NCI-H1105 (cell line): ENCODE measurements around the gene AMIGO1.

Experiments
- DNase-seq: peaks from one replicate; lab custom pipeline; 2025; lab: John Stamatoyannopoulos, UW

Gene AMIGO1

GRCh38 chr1:109532365-109533136 lies 23.0 kb upstream of the AMIGO1 start:
- DNase-seq: peak; percentile 61

- DNase-seq: no peak
Measured at GRCh38 chr1:109531826-109532364, 22.4 kb upstream of the AMIGO1 start.

DNA sequence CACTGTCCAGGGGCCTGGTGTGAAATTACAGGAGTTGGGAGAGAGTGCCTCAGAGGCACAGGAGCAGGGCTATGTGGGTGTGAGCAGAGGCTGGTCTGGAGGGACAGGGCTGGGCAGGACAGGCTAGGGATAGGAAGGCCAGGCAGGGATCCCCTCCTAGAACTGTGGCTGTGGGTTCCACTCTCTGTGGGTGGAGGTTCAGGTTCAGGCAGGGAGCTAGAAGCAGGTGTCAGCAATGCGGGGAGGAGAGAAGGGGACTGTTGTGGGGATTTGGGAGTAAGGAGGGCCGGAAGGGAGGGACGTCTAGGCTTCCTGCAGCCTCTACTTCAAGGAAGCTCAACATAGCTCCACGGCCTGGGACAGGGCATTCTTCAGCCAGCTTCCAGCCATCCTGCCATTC lies 21.9 kb upstream of the AMIGO1 start:
- DNase-seq: no peak

GRCh38 chr1:109530457-109531087 lies 21.0 kb upstream of the AMIGO1 start:
- DNase-seq: peak; percentile 75

DNA sequence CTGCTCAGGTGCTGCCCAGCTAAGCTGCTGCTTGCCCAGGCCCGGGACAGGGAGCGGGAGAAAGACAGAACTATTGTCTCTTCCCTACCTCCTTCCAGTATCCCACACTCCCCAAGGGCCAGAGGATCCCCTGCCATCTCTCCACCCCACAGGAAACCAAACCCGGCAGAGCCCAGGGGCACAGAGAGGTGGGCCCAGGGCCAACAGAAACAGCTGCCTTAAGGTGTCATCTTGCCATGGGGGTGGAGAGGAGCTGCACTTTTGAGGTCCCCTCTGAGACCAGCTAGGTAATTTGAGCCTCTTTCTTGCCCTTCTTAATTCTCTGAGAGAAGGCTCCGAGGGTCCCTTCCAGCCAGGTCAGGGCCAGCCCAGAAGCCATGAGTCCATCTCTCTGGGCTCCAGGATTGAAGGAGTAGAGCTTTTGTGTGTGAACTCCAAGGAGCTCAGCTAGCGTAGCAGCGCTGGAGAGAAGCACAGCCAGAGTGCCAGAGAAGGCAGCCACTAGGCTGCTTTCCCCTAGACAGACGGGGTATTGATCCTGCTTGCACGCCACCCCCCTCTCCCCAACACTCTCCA lies 20.4 kb upstream of the AMIGO1 start:
- peak; percentile 39 for DNase-seq

DNA sequence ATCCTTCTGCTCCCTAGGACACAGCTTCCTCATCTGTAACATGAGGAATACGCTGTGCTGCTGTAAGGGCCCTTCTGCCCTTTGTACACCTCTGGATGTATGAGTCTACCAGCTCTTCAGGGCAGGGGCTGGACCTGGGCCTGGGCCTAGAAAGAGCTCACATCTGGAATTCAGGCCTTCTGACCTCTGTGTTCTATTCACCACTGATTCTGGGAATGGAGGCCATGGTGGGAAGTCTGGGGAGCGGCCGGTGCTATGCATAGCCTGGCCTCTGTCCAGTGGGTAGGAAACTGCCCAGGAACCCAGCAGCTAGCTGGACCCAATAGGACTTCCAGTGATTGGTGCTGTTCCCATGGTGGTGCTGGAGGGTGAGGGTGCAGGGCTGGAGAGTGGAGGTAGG lies 19.2 kb upstream of the AMIGO1 start:
- no peak for DNase-seq

DNA sequence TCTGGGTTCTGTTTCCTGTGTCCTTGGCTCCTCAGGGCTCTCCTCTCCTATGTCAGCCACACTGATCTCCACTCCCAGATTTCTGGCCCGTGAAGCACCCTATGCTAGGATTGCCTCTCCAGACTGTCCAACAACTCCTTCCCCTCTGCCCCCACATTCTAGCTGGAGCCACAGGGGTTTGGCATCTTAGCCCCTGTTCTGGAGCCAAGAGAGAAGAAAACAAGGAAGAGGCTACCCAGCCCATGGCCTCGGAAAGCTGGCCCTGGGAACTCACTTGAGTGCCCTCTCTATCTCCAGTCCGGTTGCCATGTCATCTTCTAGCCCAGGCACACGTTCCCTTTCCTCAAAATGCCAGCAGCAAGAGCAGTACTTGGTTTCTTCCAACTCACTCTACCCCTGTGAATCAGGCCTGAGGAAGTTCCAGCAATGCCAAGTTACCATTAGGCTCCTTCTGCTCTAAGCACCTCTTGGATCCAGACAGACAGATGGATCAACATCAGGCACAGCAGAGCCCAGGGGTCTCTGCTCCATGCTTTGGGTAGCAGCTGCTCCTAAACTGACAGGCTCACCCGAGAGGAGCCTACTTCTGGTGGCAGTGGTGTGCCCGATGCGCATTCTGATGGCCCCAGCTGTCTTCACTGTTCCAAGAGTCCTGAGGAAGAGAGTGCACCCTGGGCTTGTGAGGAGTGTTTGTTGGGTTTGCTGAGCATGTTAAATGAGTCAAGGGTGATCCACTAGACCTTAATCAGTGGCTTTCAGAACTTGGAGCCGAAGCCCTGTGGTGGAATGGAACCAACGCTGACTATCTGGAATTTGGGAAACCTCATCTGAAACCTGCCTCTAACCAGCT lies 18.5 kb upstream of the AMIGO1 start:
- DNase-seq: no peak

GRCh38 chr1:109527098-109527811 lies 17.7 kb upstream of the AMIGO1 start:
- no peak for DNase-seq

GRCh38 chr1:109523706-109524105 lies 14.2 kb upstream of the AMIGO1 start:
- DNase-seq: no peak

DNA sequence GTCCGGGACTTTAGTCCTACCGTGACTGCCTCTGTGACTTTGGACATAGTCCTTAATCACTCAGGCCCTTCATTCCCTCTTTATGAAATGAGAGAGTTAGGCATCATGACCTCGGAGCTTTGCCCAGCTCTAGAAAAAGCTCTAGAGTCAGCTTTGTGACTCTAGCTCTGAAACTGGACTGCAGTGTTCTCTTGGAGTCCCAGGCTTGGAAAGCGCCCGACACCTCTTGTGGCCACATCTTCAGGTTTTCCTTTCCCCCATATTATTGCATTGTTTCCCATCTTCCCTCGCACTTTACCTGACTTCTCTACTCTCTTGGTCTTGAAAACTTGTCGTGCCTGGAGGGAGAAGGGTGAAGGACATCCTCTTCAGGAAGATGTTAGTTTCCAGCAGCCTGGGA lies 12.5 kb upstream of the AMIGO1 start:
- DNase-seq: no peak

- no peak for DNase-seq
Measured at GRCh38 chr1:109521002-109521951, 11.8 kb upstream of the AMIGO1 start.

GRCh38 chr1:109517337-109517736 lies 7.8 kb upstream of the AMIGO1 start:
- no peak for DNase-seq

DNA sequence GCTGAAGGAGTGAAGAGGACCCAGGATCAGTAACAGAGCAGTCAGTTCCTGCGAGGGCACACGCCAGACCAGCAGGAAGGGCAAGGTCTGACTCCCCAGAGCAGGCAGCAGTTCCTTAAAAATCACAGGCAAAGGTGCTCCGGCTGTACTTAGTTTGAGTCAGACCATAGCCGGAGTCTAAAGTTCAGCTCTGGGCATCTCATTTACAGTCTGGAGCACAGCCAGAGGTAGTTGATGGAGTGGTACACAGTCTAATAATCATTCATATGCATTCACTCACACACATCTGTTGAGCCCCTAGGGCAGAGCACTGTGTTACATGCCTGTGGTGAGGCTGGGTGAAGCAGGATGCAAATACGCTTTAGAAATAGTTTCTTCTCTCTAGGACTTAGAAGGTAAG lies 7.3 kb upstream of the AMIGO1 start:
- DNase-seq: no peak

GRCh38 chr1:109514846-109515245 lies 5.3 kb upstream of the AMIGO1 start:
- DNase-seq: no peak

DNA sequence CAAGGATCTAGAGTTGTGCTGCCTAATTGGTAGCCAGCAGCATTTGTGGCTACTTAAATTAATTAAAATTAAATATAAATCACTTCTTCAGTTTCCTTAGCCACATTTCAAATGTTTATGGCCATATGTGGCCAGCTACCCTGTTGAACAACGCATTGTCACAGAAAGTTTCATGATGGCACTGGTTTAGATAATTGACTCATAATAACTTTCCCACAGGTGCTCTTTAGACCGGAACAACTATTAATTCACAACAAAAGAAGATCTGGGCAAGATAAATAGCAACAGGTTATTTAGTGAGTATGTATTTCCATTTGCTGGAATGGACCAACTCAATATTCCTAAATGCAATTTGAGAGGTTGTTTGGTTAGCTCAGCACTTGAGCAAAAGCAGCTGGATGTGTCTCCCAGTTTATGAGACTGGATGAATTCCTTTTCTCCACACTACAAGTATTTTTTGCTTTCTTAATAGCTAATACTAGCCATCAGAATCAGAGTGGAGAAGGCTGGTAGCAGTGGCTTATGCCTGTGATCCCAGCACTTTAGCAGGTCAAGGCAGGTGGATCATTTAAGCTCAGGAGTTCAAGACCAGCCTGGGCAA lies 3.7 kb upstream of the AMIGO1 start:
- DNase-seq: peak; percentile 14

GRCh38 chr1:109508873-109509175 lies 703 bp downstream of the AMIGO1 start:
- no peak for DNase-seq

DNA sequence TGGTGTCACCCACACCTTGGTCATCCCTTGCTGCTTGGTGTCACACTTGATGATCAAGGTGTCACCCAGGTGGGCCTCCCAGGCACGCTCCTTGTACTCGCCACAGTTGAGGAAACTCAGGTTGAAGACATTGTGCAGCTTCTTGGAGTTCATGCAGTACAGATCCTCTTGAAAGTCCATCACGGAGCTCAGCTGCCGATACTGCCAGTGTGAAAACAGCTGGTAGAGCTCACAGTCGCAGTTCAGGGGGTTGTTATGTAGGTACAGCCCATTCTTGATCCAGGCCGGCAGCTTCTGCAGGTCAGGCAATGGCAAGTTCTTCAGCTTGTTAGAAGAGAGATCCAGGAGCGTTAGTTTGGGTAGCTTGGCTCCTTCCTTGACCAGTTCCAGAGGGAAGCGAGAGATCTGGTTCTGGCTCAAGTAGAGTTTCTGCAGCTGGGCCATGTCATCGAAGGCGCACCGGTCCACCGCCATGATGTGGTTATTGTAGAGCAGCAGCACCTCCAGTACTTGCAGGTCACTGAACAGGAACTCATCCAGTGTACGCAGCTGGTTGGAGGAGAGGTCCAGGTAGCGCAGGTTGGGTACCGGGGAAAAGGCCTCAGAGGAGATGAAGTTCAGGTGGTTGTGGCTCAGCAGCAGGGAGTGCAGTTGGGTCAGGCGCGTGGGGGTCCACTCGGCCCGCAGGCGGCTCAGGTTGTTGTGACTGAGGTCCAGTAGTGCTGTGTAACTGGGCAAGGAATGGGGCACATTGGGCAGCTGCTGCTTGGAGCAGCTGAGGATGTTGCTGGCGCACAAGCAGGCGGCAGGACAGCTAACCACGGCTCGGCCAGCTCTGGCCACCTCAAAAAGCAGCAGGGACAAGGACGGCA lies 1.3 kb downstream of the AMIGO1 start:
- DNase-seq: no peak

DNA sequence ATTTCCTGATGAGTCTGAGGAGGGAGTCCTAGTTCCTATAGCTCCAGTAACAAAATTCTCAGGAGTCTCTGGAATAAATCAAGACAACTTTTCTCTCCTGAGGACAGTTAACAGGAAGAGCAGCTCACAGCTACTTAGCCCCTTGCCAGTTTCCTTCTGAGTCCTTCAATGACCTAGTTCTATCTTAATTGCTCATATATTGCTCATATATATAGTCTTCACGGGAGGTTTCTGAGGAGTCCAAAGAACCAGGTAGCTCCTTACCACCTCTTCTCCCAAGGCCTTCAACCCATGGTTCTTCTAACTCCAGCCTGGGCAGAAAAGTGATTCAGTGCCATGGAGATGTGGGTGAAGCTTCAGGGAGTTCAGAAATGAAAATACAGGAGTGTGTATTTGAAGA lies 4.6 kb downstream of the AMIGO1 start:
- no peak for DNase-seq

DNA sequence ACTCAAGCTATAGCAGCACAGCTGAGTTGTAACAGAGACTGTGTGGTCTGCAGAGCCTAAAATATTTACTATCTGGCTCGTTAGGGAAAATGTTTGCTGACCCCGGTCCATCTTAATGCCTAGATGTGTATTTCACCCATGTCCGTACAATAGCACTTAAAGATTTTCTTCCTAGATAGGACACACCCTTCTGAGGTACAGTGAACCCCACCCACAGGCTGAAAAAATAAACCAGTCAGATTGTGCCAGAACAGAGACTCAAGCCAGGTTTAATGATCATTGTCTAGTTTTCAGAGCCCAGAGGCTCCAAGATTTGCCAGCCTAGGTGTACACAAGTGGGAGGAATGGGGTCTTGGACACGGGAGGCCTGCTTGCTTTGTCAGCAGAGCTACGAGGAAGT lies 5.6 kb downstream of the AMIGO1 start:
- no peak for DNase-seq
